ENCODE results near the gene CYP4V2.

CYP4V2 gene

GRCh38 chr4:186190581-186191199 is 677 bp upstream of the CYP4V2 start:
- peak; percentile 42 for DNase-seq

- no peak for DNase-seq
Observed at GRCh38 chr4:186192066-186192612, 772 bp downstream of the CYP4V2 start.

GRCh38 chr4:186193851-186194250 is 2.5 kb downstream of the CYP4V2 start:
- DNase-seq: no peak

GRCh38 chr4:186196063-186196462 is 4.7 kb downstream of the CYP4V2 start:
- DNase-seq: no peak

- DNase-seq: no peak
Observed at GRCh38 chr4:186200516-186200915, 9.1 kb downstream of the CYP4V2 start.

- DNase-seq: no peak
Observed at GRCh38 chr4:186201010-186201409, 9.6 kb downstream of the CYP4V2 start.

- DNase-seq: peak; percentile 52
Observed at GRCh38 chr4:186201535-186202230, 10.3 kb downstream of the CYP4V2 start.

GRCh38 chr4:186202490-186203140 is 11.2 kb downstream of the CYP4V2 start:
- no peak for DNase-seq

- no peak for DNase-seq
Observed at GRCh38 chr4:186203406-186203805, 12.0 kb downstream of the CYP4V2 start.

GRCh38 chr4:186204103-186204559 is 12.8 kb downstream of the CYP4V2 start:
- peak; percentile 38 for DNase-seq

- DNase-seq: peak; percentile 9
Observed at GRCh38 chr4:186204686-186205085, 13.3 kb downstream of the CYP4V2 start.

- no peak for DNase-seq
Observed at GRCh38 chr4:186205156-186205555, 13.8 kb downstream of the CYP4V2 start.

- DNase-seq: no peak
Observed at GRCh38 chr4:186216465-186217024, 25.2 kb downstream of the CYP4V2 start.

- no peak for DNase-seq
Observed at GRCh38 chr4:186217733-186218293, 26.4 kb downstream of the CYP4V2 start.

- no peak for DNase-seq
Observed at GRCh38 chr4:186221624-186222023, 30.3 kb downstream of the CYP4V2 start.

GRCh38 chr4:186225848-186226247 is 34.5 kb downstream of the CYP4V2 start:
- DNase-seq: no peak

- DNase-seq: no peak
Observed at GRCh38 chr4:186226521-186227189, 35.3 kb downstream of the CYP4V2 start.

- no peak for DNase-seq
Observed at GRCh38 chr4:186227221-186227620, 35.9 kb downstream of the CYP4V2 start, which contains the start of gene KLKB1. KLKB1 (plus strand) TSS chr4:186227507; CDS start chr4:186228196, 689 bp downstream.

- no peak for DNase-seq
Observed at GRCh38 chr4:186227744-186228513, 36.6 kb downstream of the CYP4V2 start.

- no peak for DNase-seq
Observed at GRCh38 chr4:186228514-186228894, 37.1 kb downstream of the CYP4V2 start.

GRCh38 chr4:186234367-186234766 is 43.0 kb downstream of the CYP4V2 start:
- DNase-seq: no peak

GRCh38 chr4:186236126-186236525 is 44.8 kb downstream of the CYP4V2 start:
- no peak for DNase-seq

Measured in CD4-positive, alpha-beta T cell treated with Interferon gamma for 1 hour (primary cell).